LNCaP clone FGC (cell line): ENCODE results near the gene VWA2.

Experiments used
- DNase-seq: peaks from one replicate; pipeline ENCODE4 v3.0.0-alpha.2; 2011; ENCODE audit warnings: low read depth
- H3K4me3 ChIP-seq: 2 replicates; pipeline ENCODE4 v1.5.1; 2011; ENCODE audit warnings: mild to moderate bottlenecking, low read depth, low read length, control low read depth
- CTCF ChIP-seq: IDR thresholded peaks from 2 replicates; pipeline ENCODE4 v1.5.1; 2012; ENCODE audit warnings: mild to moderate bottlenecking; ENCODE audit not compliant: control insufficient read depth, insufficient read depth; ENCODE audit errors: extremely low read depth

Gene VWA2

GRCh38 chr10:114311496-114312209 is 72.6 kb downstream of the VWA2 start:
- TF ChIP-seq CTCF: no peak
- DNase-seq: no peak

GRCh38 chr10:114313139-114313538 is 74.1 kb downstream of the VWA2 start:
- no peak for TF ChIP-seq CTCF
- no peak overlapping the region for H3K4me3 ChIP-seq
- DNase-seq: no peak

More at GRCh38 chr10:114311496-114312209, 72.6 kb downstream of the VWA2 start:
- H3K4me3 ChIP-seq: no peak overlapping the region

GRCh38 chr10:114313866-114314265 is 74.8 kb downstream of the VWA2 start:
- DNase-seq: no peak
- H3K4me3 ChIP-seq: no peak overlapping the region
- TF ChIP-seq CTCF: no peak

DNA sequence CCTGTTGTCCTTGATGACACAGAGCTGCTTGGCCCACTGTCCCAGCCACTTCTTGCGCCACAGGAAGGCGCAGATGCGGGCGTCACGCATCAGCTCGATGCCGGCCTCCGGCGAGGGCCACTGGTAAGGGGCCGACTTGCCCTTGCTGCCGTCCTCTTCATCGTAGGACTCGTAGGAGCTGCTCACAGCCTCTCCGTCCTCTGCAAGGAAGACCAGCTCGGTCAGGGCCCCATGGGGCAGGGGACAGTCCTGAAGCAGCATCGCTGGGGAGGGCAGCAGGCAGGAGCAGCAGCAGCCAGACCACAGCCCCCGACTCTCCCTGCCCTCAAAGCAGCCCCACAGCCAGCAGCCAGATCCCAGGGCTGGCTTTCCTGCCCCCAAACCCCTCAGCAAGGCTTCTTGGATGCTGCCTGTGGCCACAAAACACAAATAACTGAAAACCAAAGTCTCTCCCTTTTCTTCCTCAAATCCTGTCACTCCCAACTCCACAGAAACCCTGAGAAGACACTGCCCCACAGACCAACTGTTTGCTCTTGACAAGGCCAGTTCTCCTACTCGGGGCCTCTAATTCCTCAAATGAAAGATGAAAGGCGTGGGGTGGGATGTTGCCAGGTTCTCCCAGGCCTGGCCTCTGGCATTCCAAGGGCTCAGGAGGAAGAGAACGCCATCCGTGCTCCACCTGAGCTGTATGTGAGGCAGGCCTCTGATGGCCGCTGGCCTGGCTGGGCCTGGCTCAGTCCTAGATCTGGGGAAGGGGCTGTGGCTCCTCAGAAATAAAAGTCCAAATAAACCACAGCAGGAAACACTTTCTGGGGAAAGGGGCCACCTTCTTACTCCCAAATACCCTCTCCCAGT is 76.7 kb downstream of the VWA2 start:
- H3K4me3 ChIP-seq: no peak overlapping the region
- DNase-seq: no peak
- TF ChIP-seq CTCF: no peak

DNA sequence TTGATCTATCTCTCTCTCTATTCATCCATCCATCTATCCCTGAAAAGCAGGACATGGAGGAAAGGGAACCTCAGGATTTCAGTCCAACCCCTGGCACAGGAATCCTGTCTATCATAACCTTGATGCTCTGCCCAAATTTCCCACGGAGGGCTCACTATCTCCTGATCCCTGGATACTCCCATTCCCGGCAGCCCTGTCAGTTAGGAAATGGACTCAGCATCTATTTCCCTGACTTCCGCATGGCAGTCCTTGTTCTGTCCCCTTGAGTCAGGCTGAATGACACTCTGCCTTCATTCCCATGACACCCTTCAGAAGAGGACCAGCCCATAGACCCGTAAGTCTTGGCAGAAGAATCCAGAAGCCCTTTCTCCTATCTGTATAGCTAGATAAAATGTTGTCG is 77.7 kb downstream of the VWA2 start:
- no peak for DNase-seq
- no peak for TF ChIP-seq CTCF
- H3K4me3 ChIP-seq: no peak overlapping the region

DNA sequence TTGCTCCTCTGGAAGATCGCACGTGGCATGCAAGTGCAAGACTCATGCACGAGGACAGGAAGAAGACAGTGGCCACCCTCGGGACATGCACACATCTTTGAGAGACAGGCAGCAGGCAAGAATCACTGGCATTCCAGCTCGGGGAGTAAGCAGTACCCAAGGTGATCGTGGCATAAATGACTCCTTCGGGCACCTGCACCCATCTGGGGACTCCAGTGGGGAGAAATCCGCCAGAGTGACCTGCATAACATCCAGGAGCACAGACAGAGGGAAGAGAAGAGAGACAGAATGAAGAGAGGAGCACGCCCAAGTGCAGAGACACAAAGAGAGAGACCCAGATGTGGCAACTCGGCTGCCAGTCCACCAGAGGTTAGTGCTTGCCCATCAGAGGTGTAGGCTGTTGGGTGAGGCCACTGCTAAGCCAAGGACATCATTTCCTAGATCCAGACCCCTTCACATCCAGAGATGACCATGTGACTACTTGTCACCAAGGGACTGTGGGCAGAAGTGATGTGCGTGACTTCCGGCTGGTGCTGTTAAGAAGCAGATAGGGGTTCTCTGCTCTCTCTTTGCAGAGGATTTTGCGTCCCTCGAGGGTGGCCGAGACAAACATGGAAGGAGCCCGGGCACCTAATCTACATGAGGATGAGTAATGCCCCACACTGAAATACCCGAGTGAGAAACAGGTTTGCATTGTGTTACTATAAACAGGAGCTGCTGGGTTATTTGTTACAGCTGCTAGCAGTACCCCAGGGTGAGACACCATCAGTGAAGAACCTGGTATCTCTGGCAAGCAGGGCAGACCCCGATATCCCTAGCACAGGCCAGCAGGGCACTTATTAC is 80.6 kb downstream of the VWA2 start:
- no peak for DNase-seq
- TF ChIP-seq CTCF: no peak
- no peak overlapping the region for H3K4me3 ChIP-seq
